Left hindlimb (tissue), 1 donor: ENCODE measurements around the gene ITGAL.

Experiments used
- DNase-seq: peaks from one replicate; pipeline ENCODE4 v3.0.0-alpha.2; 2018

ITGAL gene

DNA sequence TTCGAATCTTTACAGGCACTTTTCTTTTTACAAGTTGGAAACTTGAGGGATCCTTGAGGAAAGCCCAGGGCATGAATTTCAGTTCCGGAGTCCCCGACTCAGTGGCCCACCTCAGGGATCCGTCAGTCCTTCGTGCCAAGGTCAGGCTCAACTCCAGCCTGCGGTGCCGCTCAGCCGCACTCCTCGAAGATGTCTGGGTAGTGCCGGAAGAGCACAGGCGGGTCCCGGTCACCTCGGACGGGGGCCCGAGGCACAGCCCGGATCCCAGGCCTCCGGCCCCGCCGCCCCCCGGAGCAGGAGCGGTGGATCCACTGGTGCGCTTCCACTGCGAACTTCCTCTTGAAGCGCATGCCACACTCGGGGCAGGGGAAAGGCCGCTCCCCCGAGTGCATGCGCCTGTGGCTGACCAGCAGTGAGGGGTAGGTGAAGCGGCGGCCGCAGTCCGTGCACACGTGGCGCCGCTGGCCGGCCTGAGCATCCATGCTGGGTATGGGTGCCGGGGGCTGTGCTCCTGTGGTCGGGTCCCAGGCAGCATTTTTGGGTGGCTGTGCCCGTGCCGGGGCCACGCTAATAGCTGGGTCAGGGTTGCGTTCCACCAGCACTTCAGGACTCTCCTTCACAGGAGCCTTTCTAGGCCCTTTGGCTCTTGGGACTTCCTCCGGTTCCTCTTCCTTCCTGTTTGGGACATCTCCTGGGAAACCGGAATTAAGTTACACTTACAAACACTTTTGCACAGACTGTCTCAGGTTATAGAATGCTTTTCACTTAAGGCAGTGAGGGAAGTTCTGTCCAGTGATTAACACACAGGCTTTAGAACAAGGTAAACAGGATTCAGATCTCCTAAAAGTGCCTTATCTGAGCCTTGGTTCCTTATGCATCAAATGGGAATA, 97.4 kb downstream of the ITGAL start:
- no peak for DNase-seq

DNA sequence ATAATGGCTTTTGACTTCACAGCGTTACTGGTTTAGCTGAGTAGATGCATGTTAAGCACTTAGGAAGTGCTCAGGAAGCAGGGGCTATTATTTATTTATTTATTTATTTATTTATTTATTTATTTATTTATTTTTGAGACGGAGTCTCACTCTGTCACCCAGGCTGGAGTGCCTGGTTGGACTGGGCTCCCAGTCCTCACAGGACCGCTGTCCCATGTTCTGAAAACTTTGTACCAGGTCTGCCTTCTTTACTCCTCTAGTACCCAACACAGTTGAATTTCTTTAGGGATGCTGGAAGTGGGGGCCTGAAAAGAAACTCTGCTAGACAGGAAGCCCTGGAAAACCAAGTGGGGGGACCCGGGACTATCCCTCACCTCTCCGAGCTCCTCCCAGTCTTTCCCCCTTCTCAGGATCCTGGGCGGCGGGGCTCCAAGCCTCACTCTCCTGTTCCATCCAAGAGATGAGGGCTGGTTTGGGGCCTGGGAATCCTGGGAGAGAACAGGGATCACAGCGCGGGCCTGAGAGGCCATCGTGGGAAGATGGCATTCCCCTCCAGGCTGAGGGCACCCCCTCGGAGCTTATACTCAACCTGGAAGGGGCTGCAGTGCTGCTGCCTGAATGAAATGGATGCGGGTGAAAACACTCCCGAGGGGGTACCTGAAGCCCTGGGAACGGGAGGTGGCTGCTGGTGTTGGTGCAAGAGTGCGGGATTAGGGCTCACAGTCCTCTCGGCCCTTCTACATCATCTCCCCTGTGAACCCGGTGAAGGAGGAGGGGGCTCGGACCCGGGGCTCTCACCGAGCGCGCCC, 98.3 kb downstream of the ITGAL start:
- DNase-seq, result peak; percentile 68

- DNase-seq, result peak; percentile 97
These were observed 99.1 kb downstream of the ITGAL start, which contains the start of gene ZNF688 for GRCh38 chr16:30571445-30572322. Gene ZNF688, minus strand, starts transcription at chr16:30571714. Its CDS starts 85 bp downstream, at chr16:30571629.
